AG10803 (cell line): Measurements from ENCODE around the gene RPS19.

ENCODE experiments used
- DNase-seq: peaks from one replicate; pipeline ENCODE4 v3.0.0; 2010; ENCODE audit warnings: low read depth
- H3K4me3 ChIP-seq: 2 replicates; pipeline ENCODE4 v1.5.1; 2011; ENCODE audit warnings: mild to moderate bottlenecking, low read length, control low read depth
- CTCF ChIP-seq: conservative IDR thresholded peaks from 2 replicates; pipeline ENCODE4 v1.5.1; 2011; ENCODE audit warnings: mild to moderate bottlenecking, low read length, control low read depth, inconsistent platforms

RPS19 gene

GRCh38 chr19:41883821-41884733, 24.0 kb downstream of the RPS19 start:
- peak; percentile 97 for DNase-seq
- peak overlapping the region; percentile 97 for H3K4me3 ChIP-seq
- TF ChIP-seq CTCF: peak; percentile 16; the same call in 1 of the 2 replicates

GRCh38 chr19:41886761-41887710, 27.0 kb downstream of the RPS19 start:
- TF ChIP-seq CTCF: no peak
- H3K4me3 ChIP-seq: no peak overlapping the region
- no peak for DNase-seq

GRCh38 chr19:41887711-41888382, 27.8 kb downstream of the RPS19 start:
- no peak for DNase-seq
- no peak for TF ChIP-seq CTCF
- no peak overlapping the region for H3K4me3 ChIP-seq

- no peak overlapping the region for H3K4me3 ChIP-seq
- no peak for DNase-seq
- TF ChIP-seq CTCF: no peak
These were observed 28.9 kb downstream of the RPS19 start for GRCh38 chr19:41888926-41889325.

- TF ChIP-seq CTCF: no peak
- no peak for DNase-seq
These were observed 29.8 kb downstream of the RPS19 start for GRCh38 chr19:41889896-41890295.

GRCh38 chr19:41890936-41891335, 30.9 kb downstream of the RPS19 start:
- TF ChIP-seq CTCF: no peak

More at GRCh38 chr19:41889896-41890295, 29.8 kb downstream of the RPS19 start:
- no peak overlapping the region for H3K4me3 ChIP-seq

More at GRCh38 chr19:41890936-41891335, 30.9 kb downstream of the RPS19 start:
- no peak for DNase-seq
- no peak overlapping the region for H3K4me3 ChIP-seq
